ENCODE results near the gene CACNA1C.

CACNA1C gene

GRCh38 chr12:2624543-2625288, 571.9 kb downstream of the CACNA1C start:
- DNase-seq (ENCODE audit: low read depth in 2 of 2) = no peak

DNA sequence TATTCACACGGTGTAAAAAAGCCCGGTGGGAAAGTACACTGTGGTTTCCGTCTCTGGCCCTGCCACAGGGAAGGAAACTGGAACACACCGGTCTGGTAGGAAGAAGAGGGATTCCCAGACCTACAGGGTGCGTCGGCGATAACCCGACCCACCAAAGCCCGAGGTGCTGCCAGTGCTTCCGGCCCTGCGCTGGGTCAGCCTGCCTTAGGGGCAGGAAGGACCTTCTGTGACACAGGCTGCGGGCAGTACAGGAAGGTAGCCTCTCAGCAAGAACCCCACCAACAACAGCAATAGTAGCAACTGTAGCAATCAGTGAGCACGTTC, 572.5 kb downstream of the CACNA1C start:
- no peak for DNase-seq (ENCODE audit: low read depth in 2 of 2)

- no peak for DNase-seq (ENCODE audit: low read depth in 2 of 2)
Measured at GRCh38 chr12:2627076-2627834, 574.5 kb downstream of the CACNA1C start.

DNA sequence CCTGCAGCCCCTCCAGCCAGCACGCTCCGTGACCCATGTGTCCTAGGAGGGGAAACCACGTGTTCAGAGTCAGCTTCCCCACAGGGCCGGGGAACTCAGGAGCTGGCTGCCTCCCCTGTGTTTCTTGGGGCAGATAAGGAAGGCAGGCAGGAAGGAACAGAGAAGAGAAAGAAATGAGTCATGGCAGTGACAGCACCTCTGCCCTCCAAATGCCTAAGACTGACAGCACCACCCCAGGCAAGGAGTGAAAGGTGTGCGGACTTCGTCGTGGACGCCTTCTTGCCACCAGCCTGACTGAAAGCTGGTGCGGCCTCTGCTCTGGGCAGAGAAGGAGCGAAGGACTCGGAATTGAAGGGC, 575.0 kb downstream of the CACNA1C start:
- no peak for DNase-seq (ENCODE audit: low read depth in 2 of 2)

DNA sequence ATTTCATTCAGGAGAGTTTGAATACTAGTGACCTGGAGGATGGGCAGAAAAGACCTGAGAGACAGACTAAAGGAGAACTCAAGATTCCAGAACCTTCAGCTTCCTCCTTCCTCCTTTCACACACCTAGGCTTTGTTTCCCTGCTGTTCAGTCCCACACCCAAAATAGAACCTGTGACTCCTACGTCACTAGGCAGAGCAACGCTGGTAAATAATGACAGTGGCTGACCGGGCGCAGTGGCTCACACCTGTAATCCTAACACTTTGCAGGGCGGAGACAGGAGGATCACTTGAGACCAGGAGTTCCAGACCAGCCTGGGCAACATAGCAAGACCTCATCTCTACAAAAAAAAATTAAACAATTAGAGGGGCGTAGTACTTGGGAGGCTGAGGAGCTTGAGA, 575.6 kb downstream of the CACNA1C start:
- DNase-seq (ENCODE audit: low read depth in 2 of 2) = no peak

DNA sequence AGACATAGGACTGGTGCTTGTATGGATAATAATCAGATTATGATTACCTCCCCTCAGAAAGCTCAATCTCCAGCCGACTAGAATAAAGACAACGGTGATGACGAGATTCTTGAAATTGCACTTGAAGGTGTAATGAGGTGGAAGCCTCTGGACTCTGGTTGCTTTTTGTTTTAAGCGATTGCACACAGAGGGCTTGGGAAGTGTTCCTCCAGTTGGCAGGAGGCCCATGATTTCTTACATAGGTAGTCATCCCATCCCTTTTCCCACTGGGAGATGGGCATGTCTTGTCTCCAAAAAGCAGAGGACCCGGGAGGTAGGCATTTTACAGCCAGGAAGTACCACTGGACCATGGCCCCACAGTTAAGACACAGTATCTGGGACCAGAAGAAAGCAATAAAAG, 576.3 kb downstream of the CACNA1C start:
- DNase-seq (ENCODE audit: low read depth in 2 of 2) = no peak

- no peak for DNase-seq (ENCODE audit: low read depth in 2 of 2)
Measured at GRCh38 chr12:2631653-2632350, 579.0 kb downstream of the CACNA1C start.

- no peak for DNase-seq (ENCODE audit: low read depth in 2 of 2)
Measured at GRCh38 chr12:2633176-2633824, 580.5 kb downstream of the CACNA1C start.

DNA sequence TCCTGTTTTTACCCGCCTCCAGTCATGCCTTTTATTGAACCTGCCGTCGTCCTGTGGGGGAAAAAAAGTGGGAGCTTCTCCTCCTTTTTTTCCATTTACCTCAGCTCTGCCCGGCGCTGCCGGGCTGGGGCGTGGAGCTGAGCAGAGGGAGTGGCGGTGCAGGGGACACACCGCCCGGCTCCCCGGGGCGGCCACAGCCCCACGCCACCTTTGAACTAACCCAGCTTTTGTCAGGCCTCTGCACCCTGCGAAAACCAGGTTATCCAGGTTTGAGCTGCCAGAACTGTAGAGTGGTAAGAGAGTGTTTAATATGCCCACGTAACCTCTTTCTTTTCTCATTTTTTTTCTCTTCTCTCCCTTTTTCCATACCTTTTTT, 581.0 kb downstream of the CACNA1C start:
- no peak for DNase-seq (ENCODE audit: low read depth in 2 of 2)

GRCh38 chr12:2634471-2634870, 581.7 kb downstream of the CACNA1C start:
- no peak for DNase-seq (ENCODE audit: low read depth in 2 of 2)

GRCh38 chr12:2636741-2637340, 584.1 kb downstream of the CACNA1C start:
- DNase-seq (ENCODE audit: low read depth in 2 of 2) = no peak

- DNase-seq (ENCODE audit: low read depth in 2 of 2) = no peak
Measured at GRCh38 chr12:2637371-2637770, 584.6 kb downstream of the CACNA1C start.

DNA sequence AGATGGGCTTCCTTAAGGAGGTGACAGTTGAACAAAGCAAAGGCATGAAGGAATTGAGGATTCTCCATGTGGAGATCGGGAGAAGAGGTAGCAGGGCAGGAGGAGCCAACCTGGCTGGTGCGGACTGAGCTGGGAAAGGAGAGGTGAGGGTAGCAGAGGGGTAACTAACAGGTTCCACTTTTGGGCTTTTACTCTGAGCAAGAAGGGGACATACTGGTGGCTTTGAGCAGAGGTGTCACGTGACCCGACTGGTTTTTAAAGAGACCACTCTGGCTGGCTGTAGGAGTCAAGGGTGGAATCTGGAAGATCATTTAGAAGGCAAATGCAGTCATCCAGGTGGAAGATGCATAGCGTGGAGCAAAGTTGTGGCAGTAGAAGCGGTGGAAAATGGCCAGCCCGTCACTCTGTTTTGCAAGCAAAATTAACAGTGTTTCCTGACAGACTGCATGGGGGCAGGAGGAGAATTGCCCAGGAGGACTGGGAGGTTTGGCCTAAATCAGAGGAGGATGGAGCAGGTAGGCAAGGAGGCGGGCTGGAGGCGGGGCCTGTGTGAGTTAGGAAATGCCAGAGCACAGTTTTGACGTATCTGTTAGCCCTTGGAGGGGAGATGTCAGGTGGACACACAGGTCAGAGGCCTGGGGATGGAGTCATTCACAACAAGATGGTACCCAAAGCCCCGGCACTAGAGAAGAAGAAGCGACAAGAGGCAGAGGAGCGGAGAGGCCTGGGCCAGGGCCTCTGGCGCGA, 585.7 kb downstream of the CACNA1C start:
- DNase-seq (ENCODE audit: low read depth in 2 of 2) = no peak

DNA sequence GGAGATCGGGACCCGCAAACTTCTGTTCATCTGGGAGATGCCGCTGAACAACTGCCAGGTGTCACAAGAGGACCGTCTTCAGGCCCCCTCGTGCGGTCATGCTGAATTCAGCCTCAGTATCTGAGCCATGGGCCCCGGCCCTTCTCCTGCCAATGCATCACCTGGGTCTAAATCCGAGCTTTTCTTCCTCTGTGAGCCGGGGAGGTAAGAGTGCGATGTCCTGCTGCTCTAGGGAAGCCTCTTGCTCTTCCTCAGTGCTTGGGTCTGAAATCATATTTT, 586.2 kb downstream of the CACNA1C start:
- no peak for DNase-seq (ENCODE audit: low read depth in 2 of 2)

DNA sequence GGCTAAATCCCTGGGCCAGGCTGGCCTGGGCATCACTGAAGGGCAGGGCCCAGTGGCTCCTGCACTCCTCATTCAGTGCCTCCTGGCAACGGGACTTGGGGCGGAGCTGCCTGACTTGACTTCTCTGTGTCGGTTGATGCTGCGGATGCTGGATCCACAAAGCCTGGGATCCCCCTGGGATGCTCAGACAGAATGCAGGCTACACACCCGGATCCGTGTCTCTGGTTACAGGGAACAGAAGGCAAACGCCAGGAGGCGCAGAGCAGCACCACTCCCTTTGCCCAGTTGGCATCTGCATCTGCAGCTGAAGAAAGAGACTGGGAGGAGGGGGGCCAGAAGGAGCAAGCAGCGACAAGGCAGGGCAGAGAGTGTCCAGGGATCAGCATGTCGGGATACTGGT, 587.5 kb downstream of the CACNA1C start:
- no peak for DNase-seq (ENCODE audit: low read depth in 2 of 2)

DNA sequence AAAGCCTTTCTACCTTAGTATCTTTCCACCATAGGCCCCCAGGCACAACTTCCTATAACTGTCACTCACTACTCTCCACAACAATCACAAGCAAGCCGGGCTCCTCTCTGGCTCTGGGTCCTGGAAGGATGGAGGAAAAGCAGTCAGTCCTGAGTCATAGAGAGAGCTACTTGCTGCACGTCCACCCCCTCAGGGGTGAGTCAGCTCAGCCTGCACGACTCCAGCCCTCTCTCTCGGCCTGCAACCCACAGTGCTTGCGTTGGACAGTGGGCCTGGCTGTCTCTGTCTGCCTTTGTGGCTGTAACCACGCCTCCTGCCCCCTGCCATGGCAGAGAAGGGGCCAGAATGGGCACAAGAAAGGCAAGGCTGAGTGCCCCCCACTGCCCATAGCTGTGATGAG, 587.9 kb downstream of the CACNA1C start:
- DNase-seq (ENCODE audit: low read depth in 2 of 2) = peak; percentile 72 to 74

DNA sequence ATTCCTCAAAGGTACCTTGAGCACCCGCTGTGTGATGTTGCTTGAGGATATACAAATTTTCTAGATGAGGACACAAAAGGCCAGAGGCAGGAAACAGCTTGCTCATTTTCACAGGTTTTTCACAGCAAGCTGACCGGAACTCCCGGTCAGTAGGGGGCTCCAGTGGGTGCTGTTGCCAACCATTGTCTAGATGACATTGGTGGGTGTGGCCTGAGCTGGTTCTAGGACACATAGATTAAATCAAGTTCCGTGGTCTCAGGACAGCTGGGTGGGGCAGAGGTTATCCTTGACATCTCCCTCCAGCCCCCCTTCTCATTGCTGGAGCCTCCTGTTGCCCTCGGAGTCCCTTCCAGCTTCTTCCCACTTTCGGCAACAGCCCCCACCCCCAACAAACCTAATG, 588.4 kb downstream of the CACNA1C start:
- no peak for DNase-seq (ENCODE audit: low read depth in 2 of 2)

GRCh38 chr12:2641761-2642160, 589.0 kb downstream of the CACNA1C start:
- DNase-seq (ENCODE audit: low read depth in 2 of 2) = no peak

DNA sequence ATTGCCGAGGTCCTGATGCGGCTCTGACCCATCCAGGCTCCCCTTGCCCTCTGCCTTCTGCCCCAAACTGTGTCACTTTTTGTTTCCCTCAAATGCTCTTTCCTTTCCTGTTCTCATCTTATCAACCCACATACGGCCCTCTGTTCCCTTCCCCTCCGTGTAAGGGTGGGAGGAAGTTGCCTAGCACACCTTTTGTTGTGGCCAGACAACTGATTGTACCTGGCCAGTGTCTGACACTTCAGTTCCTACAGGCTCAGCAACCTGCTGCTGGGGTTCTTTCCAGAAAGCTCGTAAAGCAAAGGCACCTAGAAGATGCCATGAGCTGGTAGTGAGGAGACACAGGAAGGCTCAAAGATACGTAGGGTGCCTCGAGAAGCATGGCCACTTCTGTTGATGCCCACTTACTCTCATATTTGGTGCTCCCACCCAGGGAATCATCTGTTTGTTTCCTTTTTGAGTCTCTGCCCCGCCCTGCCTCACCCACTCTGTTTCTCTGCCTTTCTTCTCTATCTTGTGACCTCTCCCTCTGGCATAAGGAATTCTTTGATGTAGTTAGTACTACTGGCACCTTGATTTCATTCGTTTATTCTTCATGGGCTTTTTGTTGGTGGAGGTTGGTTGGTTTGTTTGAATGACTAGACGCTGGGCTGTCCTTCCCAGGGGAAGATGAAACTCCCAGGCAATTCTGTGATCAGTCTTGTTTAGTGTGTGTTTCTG, 589.5 kb downstream of the CACNA1C start:
- no peak for DNase-seq (ENCODE audit: low read depth in 2 of 2)

- no peak for DNase-seq (ENCODE audit: low read depth in 2 of 2)
Measured at GRCh38 chr12:2642896-2643425, 590.2 kb downstream of the CACNA1C start.
